GM18873 (cell line): ENCODE data around the gene BMP6.

ENCODE experiments used
- ATAC-seq: cut with Tn5 transposase; IDR thresholded peaks from one replicate; pipeline ENCODE4 v1.9.1; 2021; ENCODE audit warnings: mild to moderate bottlenecking, moderate library complexity, moderate number of reproducible peaks; ENCODE audit not compliant: unreplicated experiment, low FRiP score

BMP6 gene

GRCh38 chr6:7725849-7726415, at the start of gene BMP6:
Gene BMP6 (plus strand): TSS chr6:7726099. CDS start chr6:7726956, 857 bp downstream.
- ATAC-seq, result peak; percentile 63

- ATAC-seq, result no peak
These were observed 48.7 kb upstream of the BMP6 start for GRCh38 chr6:7677229-7677628.

GRCh38 chr6:7680393-7681075, 45.4 kb upstream of the BMP6 start:
- no peak for ATAC-seq

GRCh38 chr6:7681449-7681848, 44.5 kb upstream of the BMP6 start:
- no peak for ATAC-seq

- ATAC-seq, result no peak
These were observed 41.8 kb upstream of the BMP6 start for GRCh38 chr6:7684076-7684475.

- no peak for ATAC-seq
These were observed 41.1 kb upstream of the BMP6 start for GRCh38 chr6:7684843-7685242.

- no peak for ATAC-seq
These were observed 40.6 kb upstream of the BMP6 start for GRCh38 chr6:7685276-7685675.

GRCh38 chr6:7687145-7688111, 38.5 kb upstream of the BMP6 start:
- ATAC-seq, result no peak

- no peak for ATAC-seq
These were observed 34.9 kb upstream of the BMP6 start for GRCh38 chr6:7691021-7691420.

GRCh38 chr6:7691675-7692452, 34.0 kb upstream of the BMP6 start:
- ATAC-seq, result no peak

GRCh38 chr6:7692453-7692784, 33.5 kb upstream of the BMP6 start:
- no peak for ATAC-seq

GRCh38 chr6:7693827-7694226, 32.1 kb upstream of the BMP6 start:
- ATAC-seq, result no peak

- ATAC-seq, result no peak
These were observed 29.8 kb upstream of the BMP6 start for GRCh38 chr6:7696061-7696460.

GRCh38 chr6:7697432-7697819, 28.5 kb upstream of the BMP6 start:
- ATAC-seq, result no peak

GRCh38 chr6:7697820-7698623, 27.9 kb upstream of the BMP6 start:
- no peak for ATAC-seq

- ATAC-seq, result no peak
These were observed 24.6 kb upstream of the BMP6 start for GRCh38 chr6:7701212-7701834.

GRCh38 chr6:7703148-7703680, 22.7 kb upstream of the BMP6 start:
- ATAC-seq, result no peak

- ATAC-seq, result no peak
These were observed 20.4 kb upstream of the BMP6 start for GRCh38 chr6:7705483-7705882.

GRCh38 chr6:7706269-7706668, 19.6 kb upstream of the BMP6 start:
- ATAC-seq, result no peak
